Measurements from ENCODE around the gene SLC2A8. TPM values are rescaled to one million over a fixed set of nuclear protein-coding genes. Genes with fewer than 3 reads are reported as not detected.

SLC2A8 gene
- total and polyA plus RNA-seq, 3 donors from 2014 or later: 62.7 to 128 (median 68.6) TPM

GRCh38 chr9:127358770-127359169, 38.2 kb upstream of the SLC2A8 start:
- intact Hi-C loops (cut with DNase I; ENCODE audit: low total_unique reads): no loop called here
- Histone ChIP-seq H3K36me3 (ENCODE audit: low read depth, missing control alignments) (no peaks in the 10 kb centered on the region), H3K27me3 (no peaks in the 10 kb centered on the region), H3K9me3 (no peaks in the 10 kb centered on the region), H3K27ac (no peak overlapping the region), H3K4me1 (no peaks in the 10 kb centered on the region), H3K4me3 (no peak overlapping the region)
- 93 to 100% methylated on average over 3 of the region's 3 CpGs for WGBS, 2 donors
- no peak for DNase-seq
- TF ChIP-seq CTCF (IDR thresholded peaks at IDR 0.05): no peak
- TF ChIP-seq POLR2A (IDR thresholded peaks at IDR 0.05): no peak

DNA sequence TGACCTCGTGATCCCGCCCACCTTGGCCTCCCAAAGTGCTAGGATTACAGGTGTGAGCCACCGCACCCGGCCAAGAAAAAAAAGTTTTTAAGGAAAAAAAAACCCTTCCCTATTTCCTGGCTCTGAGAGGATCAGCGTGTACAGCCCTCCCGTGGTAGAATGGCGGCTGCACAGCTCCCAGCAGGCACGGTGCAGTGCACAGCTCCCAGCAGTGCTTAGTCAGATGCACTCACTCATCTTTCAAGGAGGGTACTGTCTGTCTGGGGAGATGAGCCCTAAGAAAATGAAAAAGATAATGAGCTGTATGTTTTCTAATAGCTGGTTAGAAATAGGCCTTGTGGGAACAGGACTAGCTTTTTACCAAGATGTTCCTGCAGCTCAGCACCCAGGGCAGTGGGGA, 36.7 kb upstream of the SLC2A8 start:
- Histone ChIP-seq H3K4me3 (no peak overlapping the region), H3K27ac (no peak overlapping the region), H3K9me3 (no peaks in the 10 kb centered on the region), H3K4me1 (no peaks in the 10 kb centered on the region), H3K36me3 (ENCODE audit: low read depth, missing control alignments) (no peaks in the 10 kb centered on the region), H3K27me3 (no peaks in the 10 kb centered on the region)
- 74 to 85% methylated on average over 8 of the region's 8 CpGs for WGBS, 2 donors
- DNase-seq: no peak
- TF ChIP-seq POLR2A (IDR thresholded peaks at IDR 0.05) (no peak), CTCF (IDR thresholded peaks at IDR 0.05) (no peak)
- intact Hi-C loops (cut with DNase I; ENCODE audit: low total_unique reads): no loop called here

DNA sequence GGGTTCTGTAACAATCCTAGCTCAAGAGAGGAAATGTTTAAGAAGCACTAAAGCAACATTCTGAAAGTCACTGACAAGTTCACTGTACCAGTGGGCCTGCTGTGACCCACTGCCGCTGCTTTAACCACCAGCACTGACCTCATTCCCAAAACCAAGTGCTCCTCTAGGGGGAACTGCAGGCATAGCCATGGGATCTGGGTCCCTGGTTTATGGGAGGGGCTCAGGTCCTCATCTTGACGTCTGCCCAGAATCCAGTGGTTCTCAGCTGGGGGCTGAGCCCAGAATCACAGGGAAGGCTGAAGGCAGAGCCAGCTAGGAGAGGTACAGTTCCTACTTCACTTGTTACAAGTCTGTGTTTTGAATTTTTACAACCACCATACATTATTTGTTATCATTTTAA, 36.1 kb upstream of the SLC2A8 start:
- no peaks in the 10 kb centered on the region for H3K36me3 ChIP-seq (ENCODE audit: low read depth, missing control alignments)
- WGBS, 2 donors: 42 to 56% methylated on average over 2 of the region's 2 CpGs
- intact Hi-C loops (cut with DNase I; ENCODE audit: low total_unique reads): no loop called here
- H3K27me3 ChIP-seq: no peaks in the 10 kb centered on the region
- TF ChIP-seq POLR2A (IDR thresholded peaks at IDR 0.05) (no peak), CTCF (IDR thresholded peaks at IDR 0.05) (no peak)
- no peaks in the 10 kb centered on the region for H3K4me1 ChIP-seq
- H3K9me3 ChIP-seq: no peaks in the 10 kb centered on the region
- H3K27ac ChIP-seq: no peak overlapping the region
- peak; percentile 34 for DNase-seq
- H3K4me3 ChIP-seq: no peak overlapping the region

GRCh38 chr9:127361561-127361960, 35.4 kb upstream of the SLC2A8 start:
- Histone ChIP-seq H3K4me3 (no peak overlapping the region), H3K27ac (no peak overlapping the region), H3K36me3 (ENCODE audit: low read depth, missing control alignments) (no peaks in the 10 kb centered on the region), H3K27me3 (no peaks in the 10 kb centered on the region), H3K9me3 (no peaks in the 10 kb centered on the region), H3K4me1 (no peaks in the 10 kb centered on the region)
- TF ChIP-seq CTCF (IDR thresholded peaks at IDR 0.05) (no peak), POLR2A (IDR thresholded peaks at IDR 0.05) (no peak)
- no peak for DNase-seq
- 85 to 86% methylated on average over 3 of the region's 3 CpGs for WGBS, 2 donors
- intact Hi-C loops (cut with DNase I; ENCODE audit: low total_unique reads): no loop called here

GRCh38 chr9:127362829-127363228, 34.1 kb upstream of the SLC2A8 start:
- H3K27me3 ChIP-seq: no peaks in the 10 kb centered on the region
- WGBS, 2 donors: 93 to 95% methylated on average over 7 of the region's 7 CpGs
- DNase-seq: no peak
- TF ChIP-seq CTCF (IDR thresholded peaks at IDR 0.05) (no peak), POLR2A (IDR thresholded peaks at IDR 0.05) (no peak)
- intact Hi-C loops (cut with DNase I; ENCODE audit: low total_unique reads): no loop called here
- no peaks in the 10 kb centered on the region for H3K36me3 ChIP-seq (ENCODE audit: low read depth, missing control alignments)
- no peak overlapping the region for H3K4me3 ChIP-seq
- no peaks in the 10 kb centered on the region for H3K4me1 ChIP-seq
- no peak overlapping the region for H3K27ac ChIP-seq
- no peaks in the 10 kb centered on the region for H3K9me3 ChIP-seq
